ENCODE measurements around the gene CLPTM1L.

The CLPTM1L gene

GRCh38 chr5:1322955-1323802, 21.7 kb downstream of the CLPTM1L start:
- Histone ChIP-seq H3K9me3 (ENCODE audit: severe bottlenecking) (no peaks in the 10 kb centered on the region), H3K36me3 (ENCODE audit: low read depth) (peaks cover 72% of the 10 kb centered on the region), H3K27me3 (ENCODE audit: insufficient read depth, poor library complexity, severe bottlenecking) (no peaks in the 10 kb centered on the region), H3K4me1 (ENCODE audit: insufficient read depth, poor library complexity, severe bottlenecking) (peaks cover 16% of the 10 kb centered on the region), H3K27ac (ENCODE audit: poor library complexity, severe bottlenecking) (peak overlapping the region; percentile 100), H3K4me3 (ENCODE audit: severe bottlenecking) (no peak overlapping the region)
- DNase-seq (ENCODE audit: low spot score) (peak; percentile 56), ATAC-seq (ENCODE audit: low read depth) (no peak)
- TF ChIP-seq CTCF (IDR thresholded peaks at IDR 0.05; ENCODE audit: poor library complexity, severe bottlenecking) = no peak

DNA sequence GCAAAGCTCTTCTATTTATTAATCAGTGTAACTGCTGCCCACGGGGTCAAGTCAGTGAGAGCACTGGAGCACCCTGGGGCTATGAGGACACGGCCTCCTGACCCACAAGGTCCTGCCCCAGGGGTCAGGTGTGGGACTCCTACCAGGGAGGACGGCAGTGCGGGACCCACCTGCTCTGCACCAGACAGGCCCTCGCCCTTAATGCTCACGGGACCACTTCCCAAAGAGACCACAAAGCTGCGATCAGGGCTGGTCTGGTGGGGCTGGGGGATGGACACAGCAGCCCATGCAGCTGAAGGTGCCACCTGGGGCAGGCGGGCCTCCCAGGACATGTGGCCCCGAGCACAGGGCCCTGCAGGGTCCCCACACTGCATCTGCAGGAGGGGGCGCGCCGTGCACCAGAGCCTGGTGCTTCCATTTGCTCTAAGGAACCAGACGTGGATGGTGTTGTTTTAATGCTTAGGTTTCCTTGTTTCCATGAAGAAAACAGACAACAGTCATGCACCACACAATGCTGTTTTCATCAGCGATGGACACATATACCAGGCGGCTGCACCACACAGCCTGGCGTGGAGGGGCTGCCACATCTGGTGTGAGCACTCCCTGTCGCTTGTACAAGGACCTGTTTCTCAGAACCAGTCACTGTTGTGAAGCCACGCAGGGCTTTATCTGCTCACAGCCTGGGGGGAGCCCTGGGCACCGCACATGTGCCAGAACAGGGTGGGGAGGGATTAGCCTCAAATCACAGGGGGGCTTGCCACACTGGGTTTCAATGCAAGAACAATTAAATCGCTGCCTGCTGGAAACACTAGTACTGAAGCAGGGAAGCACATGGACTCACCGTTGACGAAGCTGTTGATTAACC, 22.6 kb downstream of the CLPTM1L start:
- peaks cover 81% of the 10 kb centered on the region for H3K36me3 ChIP-seq (ENCODE audit: low read depth)

GRCh38 chr5:1321576-1321975, 23.3 kb downstream of the CLPTM1L start:
- Histone ChIP-seq H3K4me1 (ENCODE audit: insufficient read depth, poor library complexity, severe bottlenecking) (peaks cover 21% of the 10 kb centered on the region), H3K36me3 (ENCODE audit: low read depth) (peaks cover 86% of the 10 kb centered on the region), H3K27me3 (ENCODE audit: insufficient read depth, poor library complexity, severe bottlenecking) (no peaks in the 10 kb centered on the region), H3K27ac (ENCODE audit: poor library complexity, severe bottlenecking) (no peak overlapping the region), H3K9me3 (ENCODE audit: severe bottlenecking) (no peaks in the 10 kb centered on the region), H3K4me3 (ENCODE audit: severe bottlenecking) (no peak overlapping the region)
- ATAC-seq (ENCODE audit: low read depth) (no peak), DNase-seq (ENCODE audit: low spot score) (no peak)
- no peak for TF ChIP-seq CTCF (IDR thresholded peaks at IDR 0.05; ENCODE audit: poor library complexity, severe bottlenecking)

More for the DNA sequence above, 22.6 kb downstream of the CLPTM1L start:
- Histone ChIP-seq H3K27ac (ENCODE audit: poor library complexity, severe bottlenecking) (no peak overlapping the region), H3K27me3 (ENCODE audit: insufficient read depth, poor library complexity, severe bottlenecking) (no peaks in the 10 kb centered on the region), H3K4me1 (ENCODE audit: insufficient read depth, poor library complexity, severe bottlenecking) (peaks cover 16% of the 10 kb centered on the region), H3K4me3 (ENCODE audit: severe bottlenecking) (no peak overlapping the region), H3K9me3 (ENCODE audit: severe bottlenecking) (no peaks in the 10 kb centered on the region)
- no peak for TF ChIP-seq CTCF (IDR thresholded peaks at IDR 0.05; ENCODE audit: poor library complexity, severe bottlenecking)
- DNase-seq (ENCODE audit: low spot score) (peak; percentile 66), ATAC-seq (ENCODE audit: low read depth) (no peak)

GRCh38 chr5:1320436-1321344, 24.2 kb downstream of the CLPTM1L start:
- no peak for TF ChIP-seq CTCF (IDR thresholded peaks at IDR 0.05; ENCODE audit: poor library complexity, severe bottlenecking)

More at GRCh38 chr5:1320436-1321344, 24.2 kb downstream of the CLPTM1L start:
- H3K36me3 ChIP-seq (ENCODE audit: low read depth) = peaks cover 82% of the 10 kb centered on the region
- peaks cover 22% of the 10 kb centered on the region for H3K4me1 ChIP-seq (ENCODE audit: insufficient read depth, poor library complexity, severe bottlenecking)
- peak; percentile 67 for DNase-seq (ENCODE audit: low spot score)
- no peak overlapping the region for H3K27ac ChIP-seq (ENCODE audit: poor library complexity, severe bottlenecking)
- H3K4me3 ChIP-seq (ENCODE audit: severe bottlenecking) = no peak overlapping the region
- ATAC-seq (ENCODE audit: low read depth) = no peak
- no peaks in the 10 kb centered on the region for H3K27me3 ChIP-seq (ENCODE audit: insufficient read depth, poor library complexity, severe bottlenecking)
- H3K9me3 ChIP-seq (ENCODE audit: severe bottlenecking) = no peaks in the 10 kb centered on the region
